GM12878 (cell line): ENCODE measurements around the gene CEP120. TPM values are rescaled to one million over a fixed set of nuclear protein-coding genes. Genes with fewer than 3 reads are reported as not detected.

Source experiments
- ATAC-seq: fragments of 200-7000 bp; cut with Tn5 transposase; 3 replicates; pipeline ENCODE4 v1.9.1; 2020; ENCODE audit warnings: mild to moderate bottlenecking, moderate library complexity
- BruUV-seq: library from RNA; stranded (reverse); fragments of 400-500 nt; replicated peaks from 2 replicates; lab custom pipeline; 2021; lab: Mats Ljungman, UMichigan
- CTCF ChIA-PET: fragments of 300-600 bp; sonication (Branson Sonifier 250); formaldehyde crosslinking; extraction: SDS; loops from one replicate; lab custom pipeline; 2021; ENCODE audit warnings: inconsistent platforms; lab: Yijun Ruan, JAX
- POLR2A ChIA-PET: fragments of 350-600 bp; formaldehyde crosslinking; extraction: SDS; loops from one replicate; lab custom pipeline; 2021; ENCODE audit warnings: inconsistent platforms; lab: Charles Lee
- RAD21 ChIA-PET: fragments of 300-600 bp; sonication (Branson Sonifier 250); formaldehyde crosslinking; loops from one replicate; lab custom pipeline; 2023; ENCODE audit warnings: antibody characterized with exemption; ENCODE audit not compliant: unreplicated experiment; lab: Charles Lee
- SMC1A ChIA-PET: fragments of 300-600 bp; sonication (Branson Sonifier 250); formaldehyde crosslinking; loops from one replicate; lab custom pipeline; 2023; ENCODE audit not compliant: unreplicated experiment, uncharacterized antibody; lab: Charles Lee
- DNase-seq: peaks from one replicate; pipeline ENCODE4 v3.0.0-alpha.2; 2011; ENCODE audit warnings: low read depth, low spot score
- FAIRE-seq: peaks from 3 replicates; lab custom pipeline; 2011; peaks lifted over from hg19 to GRCh38; lab: Jason Lieb, UNC
- H2AFZ ChIP-seq: 2 replicates; pipeline ENCODE4 v1.6.0; 2011; ENCODE audit warnings: low read depth, low read length, control low read depth; ENCODE audit not compliant: control insufficient read depth
- H3K27ac ChIP-seq: 2 replicates; pipeline ENCODE4 v1.5.1; 2011; ENCODE audit warnings: control low read depth; ENCODE audit not compliant: control insufficient read depth, insufficient read depth
- H3K27me3 ChIP-seq, 2 experiments: replicated peaks in 1 of 2; 2 replicates each; pipeline versions ENCODE4 v1.6.0 to v1.6.1; 2011; ENCODE audit warnings: low read length in 1 of 2; ENCODE audit not compliant: control insufficient read depth in 2 of 2, insufficient read depth in 2 of 2
- H3K36me3 ChIP-seq, 2 experiments: 2 replicates each; pipeline ENCODE4 v1.5.1; 2011; ENCODE audit warnings: low read length in 1 of 2; ENCODE audit not compliant: control insufficient read depth in 2 of 2, insufficient read depth in 2 of 2
- H3K4me1 ChIP-seq: 2 replicates; pipeline ENCODE4 v1.6.1; 2011; ENCODE audit warnings: mild to moderate bottlenecking, low read length, moderate library complexity, mixed read lengths; ENCODE audit not compliant: control insufficient read depth, insufficient read depth
- H3K4me2 ChIP-seq: 2 replicates; pipeline ENCODE4 v1.6.0; 2011; ENCODE audit warnings: control low read depth; ENCODE audit not compliant: control insufficient read depth, insufficient read depth
- H3K4me3 ChIP-seq: fragments of 200-600 bp; sonication (generic); 2 replicates; pipeline ENCODE4 v1.5.1; 2016
- H3K79me2 ChIP-seq: 2 replicates; pipeline ENCODE4 v1.6.0; 2011; ENCODE audit warnings: low read length; ENCODE audit not compliant: control insufficient read depth, insufficient read depth
- H3K9ac ChIP-seq: 2 replicates; pipeline ENCODE4 v1.8.0; 2011; ENCODE audit warnings: low read length, control low read depth, mixed read lengths; ENCODE audit not compliant: control insufficient read depth, insufficient read depth
- H3K9me3 ChIP-seq: replicated peaks from 3 replicates; pipeline ENCODE4 v1.5.1; 2011; ENCODE audit warnings: mild to moderate bottlenecking, low read length; ENCODE audit not compliant: control insufficient read depth, insufficient read depth
- H4K20me1 ChIP-seq: 2 replicates; pipeline ENCODE4 v1.6.0; 2011; ENCODE audit not compliant: control insufficient read depth, insufficient read depth
- ASH2L ChIP-seq: fragments of 300-600, 200-600 bp; sonication (generic); IDR thresholded peaks from 2 replicates; pipeline ENCODE4 v1.6.1; 2017; ENCODE audit warnings: low read depth, mild to moderate bottlenecking, borderline replicate concordance
- ATF7 ChIP-seq: fragments of 450-650 bp; IDR thresholded peaks from 2 replicates; pipeline ENCODE4 v1.6.1; 2016; ENCODE audit warnings: low read depth, mild to moderate bottlenecking
- CBX3 ChIP-seq: fragments of 200-600 bp; sonication (generic); IDR thresholded peaks from 2 replicates; pipeline ENCODE4 v1.6.1; 2016; ENCODE audit warnings: low read depth, borderline replicate concordance
- CHD2 ChIP-seq: IDR thresholded peaks from 2 replicates; pipeline ENCODE4 v1.6.1; 2011; ENCODE audit warnings: low read depth, low read length, improper control_type of control experiment, borderline replicate concordance
- PAX5 ChIP-seq: IDR thresholded peaks from 2 replicates; pipeline ENCODE4 v1.6.1; 2011; ENCODE audit warnings: low read depth, low read length, borderline replicate concordance
- SMARCA5 ChIP-seq: fragments of 450-650 bp; IDR thresholded peaks from 2 replicates; pipeline ENCODE4 v1.6.1; 2017; ENCODE audit warnings: mild to moderate bottlenecking
- SMC3 ChIP-seq: IDR thresholded peaks from 2 replicates; pipeline ENCODE4 v1.6.1; 2011; ENCODE audit warnings: low read length, improper control_type of control experiment, borderline replicate concordance
- SUPT20H ChIP-seq: IDR thresholded peaks from 2 replicates; pipeline ENCODE4 v1.6.1; 2011; ENCODE audit warnings: low read depth, mild to moderate bottlenecking, low read length, moderate library complexity, borderline replicate concordance; ENCODE audit not compliant: control insufficient read depth
- TAF1 ChIP-seq: IDR thresholded peaks from 2 replicates; pipeline ENCODE4 v1.6.1; 2011; ENCODE audit warnings: mild to moderate bottlenecking, low read depth, low read length, borderline replicate concordance
- TCF7 ChIP-seq: IDR thresholded peaks from 2 replicates; pipeline ENCODE4 v1.6.1; 2014; ENCODE audit warnings: antibody characterized with exemption, borderline replicate concordance
- in situ Hi-C: fragments of 300-500 bp; cut with MboI; formaldehyde crosslinking; loops from 9 replicates; pipeline ENCODE4 v1.14.3; 2018; ENCODE audit warnings: mixed read lengths
- intact Hi-C: fragments of 100-400 bp; cut with micrococcal nuclease; formaldehyde crosslinking; loops from one replicate; pipeline ENCODE4 v1.14.2; 2022; ENCODE audit not compliant: unreplicated experiment
- polyA plus RNA-seq, 11 experiments: library from polyadenylated mRNA; depleted of rRNA in 4 of 11; unstranded in 6 of 11; stranded (reverse) in 5 of 11; fragments of >200 nt; fragmentation: Nextera tagmentation in 4 of 11; fragmentation: Illumina TruSeq in 1 of 11; extraction: Ambion mirVana in 4 of 11; extraction: Trizol in 1 of 11; gene quantifications; 1 replicate in 1 of 11; 2 replicates in 10 of 11; pipeline versions ENCODE4 v1.2.1 to v1.2.3, GENCODE V29; 2011 to 2016; ENCODE audit warnings: inconsistent platforms in 2 of 11, missing spikeins in 2 of 11, low read depth in 1 of 11
- total RNA-seq, 4 experiments: library from RNA; depleted of rRNA in 3 of 4; stranded (reverse); fragments of >200 nt in 3 of 4; fragmentation: Illumina TruSeq in 1 of 4; extraction: Trizol in 1 of 4; gene quantifications; 2 replicates each; pipeline versions ENCODE4 v1.2.1 to v1.2.3, GENCODE V29; 2013 to 2021
- TF ChIP-seq, protein P1 (sequence below): IDR thresholded peaks from 2 replicates; pipeline ENCODE4 v1.6.1; 2012; ENCODE audit warnings: low read depth, low read length, improper control_type of control experiment
- TF ChIP-seq, protein P2 (sequence below): fragments of 450-650 bp; IDR thresholded peaks from 2 replicates; pipeline ENCODE4 v1.6.1; 2017; ENCODE audit warnings: mild to moderate bottlenecking
- TF ChIP-seq, protein P3 (sequence below): IDR thresholded peaks from 2 replicates; pipeline ENCODE4 v1.6.1; 2012; ENCODE audit warnings: mild to moderate bottlenecking, low read depth, low read length

Gene CEP120
- total and polyA plus RNA-seq, 10 of the 15 experiments (the other 5 are each of a cell fraction or from before 2014, with no cell fraction given) = 4.1 to 23.0 (median 13.1) TPM

DNA sequence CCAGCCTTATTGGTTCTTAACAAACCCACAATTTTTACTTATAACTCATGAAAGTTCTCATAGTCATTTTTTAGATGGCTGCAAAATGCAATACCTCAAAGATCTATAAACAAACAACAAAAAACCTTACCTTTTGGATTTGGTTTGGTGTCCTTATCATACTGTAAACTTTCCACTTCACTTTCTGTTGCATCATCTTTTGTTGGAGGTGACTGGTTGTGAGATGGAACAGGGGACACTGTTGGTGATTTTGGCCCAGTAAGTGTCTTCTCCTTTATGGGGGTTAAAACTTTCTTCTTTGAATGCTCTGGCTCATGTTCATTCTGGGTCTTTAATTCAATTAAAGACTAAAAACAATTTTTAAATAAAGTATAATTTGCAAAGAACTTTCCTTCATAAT, 33.4 kb downstream of the CEP120 start:
- POLR2A ChIA-PET = no interaction called here

More for the DNA sequence above, 33.4 kb downstream of the CEP120 start:
- Histone ChIP-seq H2AFZ (no peak overlapping the region), H3K9me3 (no peaks in the 10 kb centered on the region), H3K79me2 (no peaks in the 10 kb centered on the region), H4K20me1 (no peaks in the 10 kb centered on the region), H3K4me2 (no peak overlapping the region), H3K4me1 (no peaks in the 10 kb centered on the region), H3K27me3 (no peaks in the 10 kb centered on the region), H3K9ac (no peak overlapping the region), H3K27ac (no peak overlapping the region), H3K36me3 (peaks cover 0 to 26% of the 10 kb centered on the region in 2 experiments; a peak in 1 of 4 replicates), H3K4me3 (no peak overlapping the region)
- FAIRE-seq (no peak), DNase-seq (no peak), ATAC-seq (no peak)
- ChIA-PET CTCF (interaction anchor here (0.7 kb wide), 1 partner anchor 9 kb away, joined by 3 read pairs; no protein-coding TSS in a partner anchor), RAD21 (no interaction called here), SMC1A (interaction anchor here (0.7 to 2.1 kb wide), 2 partner anchors 9 to 221 kb away, joined by 3 to 5 read pairs; no protein-coding TSS in a partner anchor)
- in situ Hi-C loops (no loop called here), intact Hi-C loops (loop anchor here (10.0 kb wide), 1 partner anchor 225 kb away; no protein-coding TSS in a partner anchor)
- BruUV-seq = no TSS peak
- no peak for TF ChIP-seq SUPT20H
- TF ChIP-seq TCF7 = no peak
- no peak for TF ChIP-seq PAX5
- TF ChIP-seq SMARCA5 = no peak
- TF ChIP-seq, protein P1, sequence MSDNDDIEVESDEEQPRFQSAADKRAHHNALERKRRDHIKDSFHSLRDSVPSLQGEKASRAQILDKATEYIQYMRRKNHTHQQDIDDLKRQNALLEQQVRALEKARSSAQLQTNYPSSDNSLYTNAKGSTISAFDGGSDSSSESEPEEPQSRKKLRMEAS = no peak
- TF ChIP-seq ASH2L = no peak
- no peak for TF ChIP-seq SMC3
- TF ChIP-seq CHD2 = no peak
- TF ChIP-seq, protein P2, sequence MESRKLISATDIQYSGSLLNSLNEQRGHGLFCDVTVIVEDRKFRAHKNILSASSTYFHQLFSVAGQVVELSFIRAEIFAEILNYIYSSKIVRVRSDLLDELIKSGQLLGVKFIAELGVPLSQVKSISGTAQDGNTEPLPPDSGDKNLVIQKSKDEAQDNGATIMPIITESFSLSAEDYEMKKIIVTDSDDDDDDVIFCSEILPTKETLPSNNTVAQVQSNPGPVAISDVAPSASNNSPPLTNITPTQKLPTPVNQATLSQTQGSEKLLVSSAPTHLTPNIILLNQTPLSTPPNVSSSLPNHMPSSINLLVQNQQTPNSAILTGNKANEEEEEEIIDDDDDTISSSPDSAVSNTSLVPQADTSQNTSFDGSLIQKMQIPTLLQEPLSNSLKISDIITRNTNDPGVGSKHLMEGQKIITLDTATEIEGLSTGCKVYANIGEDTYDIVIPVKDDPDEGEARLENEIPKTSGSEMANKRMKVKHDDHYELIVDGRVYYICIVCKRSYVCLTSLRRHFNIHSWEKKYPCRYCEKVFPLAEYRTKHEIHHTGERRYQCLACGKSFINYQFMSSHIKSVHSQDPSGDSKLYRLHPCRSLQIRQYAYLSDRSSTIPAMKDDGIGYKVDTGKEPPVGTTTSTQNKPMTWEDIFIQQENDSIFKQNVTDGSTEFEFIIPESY = no peak
- TF ChIP-seq TAF1 = no peak
- TF ChIP-seq, protein P3, sequence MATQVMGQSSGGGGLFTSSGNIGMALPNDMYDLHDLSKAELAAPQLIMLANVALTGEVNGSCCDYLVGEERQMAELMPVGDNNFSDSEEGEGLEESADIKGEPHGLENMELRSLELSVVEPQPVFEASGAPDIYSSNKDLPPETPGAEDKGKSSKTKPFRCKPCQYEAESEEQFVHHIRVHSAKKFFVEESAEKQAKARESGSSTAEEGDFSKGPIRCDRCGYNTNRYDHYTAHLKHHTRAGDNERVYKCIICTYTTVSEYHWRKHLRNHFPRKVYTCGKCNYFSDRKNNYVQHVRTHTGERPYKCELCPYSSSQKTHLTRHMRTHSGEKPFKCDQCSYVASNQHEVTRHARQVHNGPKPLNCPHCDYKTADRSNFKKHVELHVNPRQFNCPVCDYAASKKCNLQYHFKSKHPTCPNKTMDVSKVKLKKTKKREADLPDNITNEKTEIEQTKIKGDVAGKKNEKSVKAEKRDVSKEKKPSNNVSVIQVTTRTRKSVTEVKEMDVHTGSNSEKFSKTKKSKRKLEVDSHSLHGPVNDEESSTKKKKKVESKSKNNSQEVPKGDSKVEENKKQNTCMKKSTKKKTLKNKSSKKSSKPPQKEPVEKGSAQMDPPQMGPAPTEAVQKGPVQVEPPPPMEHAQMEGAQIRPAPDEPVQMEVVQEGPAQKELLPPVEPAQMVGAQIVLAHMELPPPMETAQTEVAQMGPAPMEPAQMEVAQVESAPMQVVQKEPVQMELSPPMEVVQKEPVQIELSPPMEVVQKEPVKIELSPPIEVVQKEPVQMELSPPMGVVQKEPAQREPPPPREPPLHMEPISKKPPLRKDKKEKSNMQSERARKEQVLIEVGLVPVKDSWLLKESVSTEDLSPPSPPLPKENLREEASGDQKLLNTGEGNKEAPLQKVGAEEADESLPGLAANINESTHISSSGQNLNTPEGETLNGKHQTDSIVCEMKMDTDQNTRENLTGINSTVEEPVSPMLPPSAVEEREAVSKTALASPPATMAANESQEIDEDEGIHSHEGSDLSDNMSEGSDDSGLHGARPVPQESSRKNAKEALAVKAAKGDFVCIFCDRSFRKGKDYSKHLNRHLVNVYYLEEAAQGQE = no peak
- no peak for TF ChIP-seq CBX3
- TF ChIP-seq ATF7 = no peak
